ENCODE measurements around the gene MYH7. TPM values are rescaled to one million over a fixed set of nuclear protein-coding genes. Genes with fewer than 3 reads are reported as not detected.

The MYH7 gene
- polyA plus RNA-seq, 1 of the 3 experiments (the other 2 are of a cell fraction) = not detected

DNA sequence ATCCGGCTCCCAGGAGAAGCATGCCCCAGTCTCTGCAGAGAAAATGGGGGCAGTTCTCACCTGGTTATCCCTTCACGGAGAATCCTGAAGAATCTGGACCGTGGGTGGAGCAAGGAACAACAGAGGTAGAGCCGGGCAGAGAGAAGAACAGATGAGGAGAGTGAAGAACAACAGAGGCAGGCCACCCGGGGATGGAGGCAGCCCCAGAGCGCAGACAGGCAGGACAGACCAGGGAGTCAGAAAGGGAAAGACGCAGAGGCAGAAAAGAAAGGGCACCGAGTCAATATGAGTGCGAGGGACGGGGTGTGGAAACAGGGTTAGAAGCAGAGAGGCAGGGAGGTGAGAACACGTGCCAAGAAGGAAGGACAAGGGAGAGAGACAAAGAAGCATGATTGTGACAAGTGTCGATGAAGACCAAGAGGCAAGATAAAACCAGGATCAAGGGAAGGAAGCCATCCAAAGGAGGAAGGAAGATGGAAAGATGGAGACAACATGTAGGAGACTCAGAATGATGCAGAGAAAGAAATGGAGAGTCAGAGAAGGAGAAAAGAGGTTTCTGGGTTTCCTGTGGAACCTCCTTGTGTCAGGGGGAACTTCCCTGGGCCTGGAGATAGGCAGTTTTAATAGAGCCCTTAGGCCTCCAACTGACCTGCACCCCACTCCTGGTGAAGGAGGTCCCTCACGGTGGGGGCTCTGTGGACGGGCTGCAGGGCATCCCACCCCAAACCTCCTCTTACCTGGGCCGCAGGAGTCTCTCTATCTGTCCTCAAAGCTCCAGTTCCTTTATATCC, 27.7 kb downstream of the MYH7 start, which contains the start of gene MYH6:
MYH6 (minus strand) TSS at position 758 of the 791 bp plus-strand sequence. CDS start 1,050 bp downstream, outside the sequence.
- H3K36me3 ChIP-seq (replicated peaks in 1 of 2; ENCODE audit: control insufficient read depth in 1 of 2, insufficient read depth in 2 of 2, low read length in 1 of 2) = no peaks in the 10 kb centered on the region
- H3F3A ChIP-seq (replicated peaks; ENCODE audit: insufficient read depth) = no peaks in the 10 kb centered on the region
- TF ChIP-seq, protein P1, sequence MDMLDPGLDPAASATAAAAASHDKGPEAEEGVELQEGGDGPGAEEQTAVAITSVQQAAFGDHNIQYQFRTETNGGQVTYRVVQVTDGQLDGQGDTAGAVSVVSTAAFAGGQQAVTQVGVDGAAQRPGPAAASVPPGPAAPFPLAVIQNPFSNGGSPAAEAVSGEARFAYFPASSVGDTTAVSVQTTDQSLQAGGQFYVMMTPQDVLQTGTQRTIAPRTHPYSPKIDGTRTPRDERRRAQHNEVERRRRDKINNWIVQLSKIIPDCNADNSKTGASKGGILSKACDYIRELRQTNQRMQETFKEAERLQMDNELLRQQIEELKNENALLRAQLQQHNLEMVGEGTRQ (IDR thresholded peaks at IDR 0.05; ENCODE audit: borderline replicate concordance, low read depth, low read length) = no peak
- TF ChIP-seq FOXJ3 (CRISPR knock-in tag; IDR thresholded peaks at IDR 0.05) = no peak
- TF ChIP-seq CHD2 (IDR thresholded peaks at IDR 0.05; ENCODE audit: low read length, partially characterized antibody) = no peak
- no peak for TF ChIP-seq YY1 (IDR thresholded peaks at IDR 0.05; ENCODE audit: low read depth)
- TF ChIP-seq, protein P2, sequence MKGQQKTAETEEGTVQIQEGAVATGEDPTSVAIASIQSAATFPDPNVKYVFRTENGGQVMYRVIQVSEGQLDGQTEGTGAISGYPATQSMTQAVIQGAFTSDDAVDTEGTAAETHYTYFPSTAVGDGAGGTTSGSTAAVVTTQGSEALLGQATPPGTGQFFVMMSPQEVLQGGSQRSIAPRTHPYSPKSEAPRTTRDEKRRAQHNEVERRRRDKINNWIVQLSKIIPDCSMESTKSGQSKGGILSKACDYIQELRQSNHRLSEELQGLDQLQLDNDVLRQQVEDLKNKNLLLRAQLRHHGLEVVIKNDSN (IDR thresholded peaks at IDR 0.05; ENCODE audit: borderline replicate concordance, low read depth) = no peak
- no peak for TF ChIP-seq ELF1 (IDR thresholded peaks at IDR 0.05)
- no peak for TF ChIP-seq CTCF (IDR thresholded peaks at IDR 0.05)
- TF ChIP-seq MEF2A (IDR thresholded peaks at IDR 0.05; ENCODE audit: borderline replicate concordance, low read depth) = no peak
- no peak for TF ChIP-seq GATA2 (CRISPR knock-in tag; IDR thresholded peaks at IDR 0.05)
- no peak for TF ChIP-seq NFIC (IDR thresholded peaks at IDR 0.05; ENCODE audit: borderline replicate concordance)
- TF ChIP-seq RCOR1 (IDR thresholded peaks at IDR 0.05; ENCODE audit: low read length) = no peak
- TF ChIP-seq, protein P3, sequence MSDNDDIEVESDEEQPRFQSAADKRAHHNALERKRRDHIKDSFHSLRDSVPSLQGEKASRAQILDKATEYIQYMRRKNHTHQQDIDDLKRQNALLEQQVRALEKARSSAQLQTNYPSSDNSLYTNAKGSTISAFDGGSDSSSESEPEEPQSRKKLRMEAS (IDR thresholded peaks at IDR 0.05; ENCODE audit: low read depth) = no peak
- TF ChIP-seq RFX5 (IDR thresholded peaks at IDR 0.05; ENCODE audit: low read length) = no peak
- TF ChIP-seq FOSL2 (IDR thresholded peaks at IDR 0.05; ENCODE audit: borderline replicate concordance, low read depth) = no peak
- no peak for TF ChIP-seq TEAD4 (IDR thresholded peaks at IDR 0.05; ENCODE audit: borderline replicate concordance, insufficient read depth)
- no peak for TF ChIP-seq NRF1 (IDR thresholded peaks at IDR 0.05; ENCODE audit: low read depth, low read length)
- no peak for TF ChIP-seq SIN3A (IDR thresholded peaks at IDR 0.05; ENCODE audit: borderline replicate concordance, low read depth, low read length)
- no peak for TF ChIP-seq TAF1 (IDR thresholded peaks at IDR 0.05; ENCODE audit: borderline replicate concordance, low read depth, low read length)
- TF ChIP-seq POLR2AphosphoS5 (IDR thresholded peaks at IDR 0.05; ENCODE audit: low read depth, low read length) = no peak
- H3K4me1 ChIP-seq (ENCODE audit: control insufficient read depth in 1 of 2, insufficient read depth in 2 of 2, low read depth in 1 of 2, low read length in 1 of 2) = peaks cover 0 to 9% of the 10 kb centered on the region in 2 experiments; a peak in 1 of 4 replicates
- no peaks in the 10 kb centered on the region for H3K9me3 ChIP-seq
- H4K20me1 ChIP-seq (ENCODE audit: insufficient read depth) = no peaks in the 10 kb centered on the region
- no peak within 1 kb of the TSS for H3K4me2 ChIP-seq
- H3K9ac ChIP-seq = no peak within 1 kb of the TSS
- peaks cover 41% of the 10 kb centered on the region for H3K27me3 ChIP-seq (ENCODE audit: insufficient read depth)
- H3K79me2 ChIP-seq (ENCODE audit: insufficient read depth) = no peaks in the 10 kb centered on the region
- no peak within 1 kb of the TSS for H2AFZ ChIP-seq (ENCODE audit: low read depth)
- ChIA-PET POLR2A (no interaction called here), CTCF (no interaction called here)
- no peak within 1 kb of the TSS for H3K27ac ChIP-seq (ENCODE audit: low read depth in 2 of 2, low read length in 1 of 2)
- no peaks in the 10 kb centered on the region for H3K9me2 ChIP-seq
- no peak for DNase-seq
- WGBS (ENCODE audit: low lambda C conversion rate) = 43% methylated on average over 15 of the region's 15 CpGs
- no peak within 1 kb of the TSS for H3K4me3 ChIP-seq (ENCODE audit: low read depth in 2 of 2, low read length in 1 of 2)
